GM18909 (cell line): ENCODE results near the gene OR6C68.
A peak's percentile ranks its signal among the peaks of the same experiment; 100 is the strongest.
"Not testable (repeated sequence)": the region's sequence is repeated elsewhere in the genome, so short reads cannot be mapped to it uniquely, and the experiment has no call there.

ENCODE experiments used
- ATAC-seq: cut with Tn5 transposase; IDR thresholded peaks from one replicate; pipeline ENCODE4 v1.9.1; 2021; ENCODE audit warnings: mild to moderate bottlenecking; ENCODE audit not compliant: unreplicated experiment, poor library complexity

The OR6C68 gene

GRCh38 chr12:55492078-55492477, at the start of gene OR6C68:
OR6C68 (plus strand) TSS chr12:55492378; CDS start chr12:55492378, 0 bp downstream.
- no peak for ATAC-seq

GRCh38 chr12:55443776-55444175, 48.4 kb upstream of the OR6C68 start, which contains the start of gene OR6C2:
OR6C2 (plus strand) TSS chr12:55444076; CDS start chr12:55452214, 8,138 bp downstream.
- ATAC-seq: no peak

- ATAC-seq: no peak
Measured at GRCh38 chr12:55445357-55445756, 46.8 kb upstream of the OR6C68 start.

GRCh38 chr12:55446326-55446725, 45.9 kb upstream of the OR6C68 start:
- no peak for ATAC-seq

- ATAC-seq: no peak
Measured at GRCh38 chr12:55448825-55449224, 43.4 kb upstream of the OR6C68 start.

- not testable (repeated sequence) for ATAC-seq
Measured at GRCh38 chr12:55464926-55465325, 27.3 kb upstream of the OR6C68 start.

- ATAC-seq: no peak
Measured at GRCh38 chr12:55467836-55468235, 24.3 kb upstream of the OR6C68 start.

GRCh38 chr12:55469291-55469690, 22.9 kb upstream of the OR6C68 start:
- ATAC-seq: no peak

GRCh38 chr12:55470088-55470829, 21.9 kb upstream of the OR6C68 start, which contains the start of gene OR6C70:
OR6C70 (minus strand) TSS chr12:55470138; CDS start chr12:55470138, 0 bp downstream.
- no peak for ATAC-seq

GRCh38 chr12:55472264-55472663, 19.9 kb upstream of the OR6C68 start:
- no peak for ATAC-seq

GRCh38 chr12:55479136-55479535, 13.0 kb upstream of the OR6C68 start:
- not testable (repeated sequence) for ATAC-seq

- not testable (repeated sequence) for ATAC-seq
Measured at GRCh38 chr12:55484284-55484683, 7.9 kb upstream of the OR6C68 start.

GRCh38 chr12:55495490-55495889, 3.3 kb downstream of the OR6C68 start:
- no peak for ATAC-seq

- no peak for ATAC-seq
Measured at GRCh38 chr12:55499231-55499630, 7.1 kb downstream of the OR6C68 start.

- ATAC-seq: no peak
Measured at GRCh38 chr12:55499810-55500252, 7.7 kb downstream of the OR6C68 start.

GRCh38 chr12:55501601-55502000, 9.4 kb downstream of the OR6C68 start:
- no peak for ATAC-seq

GRCh38 chr12:55515696-55516095, 23.5 kb downstream of the OR6C68 start:
- ATAC-seq: peak; percentile 45

GRCh38 chr12:55516391-55516790, 24.2 kb downstream of the OR6C68 start:
- no peak for ATAC-seq
